GM21526 (cell line): ENCODE measurements around the gene KCNT1.

Experiments
- ATAC-seq: cut with Tn5 transposase; IDR thresholded peaks from one replicate; pipeline ENCODE4 v1.9.1; 2021; ENCODE audit warnings: moderate library complexity; ENCODE audit not compliant: unreplicated experiment, low FRiP score

Gene KCNT1

DNA sequence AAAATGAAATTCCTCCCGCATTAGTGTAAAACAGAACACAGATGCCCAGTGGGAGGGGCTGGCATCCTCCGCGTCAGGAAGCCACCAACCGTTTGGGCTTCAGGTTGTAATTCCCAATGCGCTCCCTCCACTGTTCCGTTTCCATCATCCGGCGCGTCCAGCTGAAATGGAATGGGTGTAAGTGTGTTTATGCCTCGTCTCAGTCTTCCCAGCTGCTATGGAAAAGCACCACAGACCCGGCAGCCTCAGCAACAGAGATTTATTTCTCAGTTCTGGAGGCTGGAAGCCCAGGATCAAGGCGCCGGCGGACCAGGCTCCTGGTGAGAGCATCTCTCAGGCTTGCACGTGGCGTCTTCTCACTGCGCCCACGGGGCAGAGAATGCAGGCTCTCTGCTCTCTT is 20.4 kb downstream of the KCNT1 start:
- ATAC-seq, result no peak

DNA sequence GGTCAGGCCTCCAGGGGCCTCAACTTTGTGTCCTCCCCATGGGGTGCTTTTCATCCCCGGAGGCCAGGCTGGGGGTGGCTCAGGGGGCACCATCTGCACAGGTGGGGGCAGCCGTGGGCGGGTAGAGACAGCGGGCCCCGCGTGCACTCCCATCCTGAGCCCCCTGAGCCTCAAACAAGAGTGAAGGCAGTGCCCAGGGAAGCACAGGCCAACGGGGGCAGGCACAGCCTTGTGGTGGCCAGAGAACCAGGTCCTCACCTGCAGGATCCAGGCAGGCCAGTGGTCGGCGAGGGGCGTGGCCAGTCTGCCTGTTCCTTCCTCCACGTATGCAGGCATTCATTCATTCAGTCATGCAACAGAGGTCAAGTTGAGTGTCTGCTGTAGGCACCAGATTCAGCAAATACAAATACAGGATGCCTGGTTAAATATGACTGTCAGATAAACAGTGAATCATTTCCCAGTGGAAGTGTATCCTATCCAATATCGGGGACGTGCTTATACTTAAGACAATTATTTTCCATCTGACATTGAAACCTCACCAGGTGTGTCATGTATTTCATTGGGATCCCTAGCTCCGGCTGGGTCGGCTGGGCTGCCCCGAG is 22.3 kb downstream of the KCNT1 start:
- ATAC-seq, result no peak

DNA sequence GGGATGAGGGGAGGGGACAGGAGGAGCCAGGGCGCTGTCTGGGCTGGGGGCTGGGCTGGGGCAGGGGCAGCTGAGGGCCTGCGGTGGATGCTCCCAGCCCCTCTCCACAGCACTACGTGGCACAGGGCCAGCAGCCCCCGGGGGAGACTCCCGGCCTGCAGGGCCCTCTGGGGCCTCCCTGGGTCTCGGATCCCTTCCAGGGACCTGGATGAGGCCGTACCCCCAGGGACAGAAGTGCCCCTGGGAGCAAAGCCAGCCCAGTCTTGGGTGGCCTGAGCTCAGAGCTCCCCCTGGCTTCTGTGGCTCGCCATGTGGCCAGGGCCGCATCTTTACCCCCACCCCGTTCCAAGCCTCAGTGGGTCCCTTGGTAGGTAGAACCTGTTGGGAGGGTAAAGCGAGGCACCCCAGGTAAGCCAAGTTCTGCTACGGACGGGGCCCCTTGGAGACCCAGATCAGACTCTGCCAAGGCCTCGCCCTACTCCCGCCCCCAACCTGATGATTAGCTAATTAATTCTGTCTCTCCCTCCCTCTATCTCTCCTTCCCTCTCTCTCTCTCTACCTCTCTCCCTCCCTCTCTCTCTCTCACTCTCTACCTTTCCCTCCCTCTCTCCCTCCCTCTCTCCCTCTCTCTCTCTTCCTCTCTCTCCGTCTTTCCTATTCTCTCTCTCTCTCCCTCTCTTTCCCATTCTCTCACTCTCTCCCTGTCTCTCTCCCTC is 24.3 kb downstream of the KCNT1 start:
- ATAC-seq, result no peak

DNA sequence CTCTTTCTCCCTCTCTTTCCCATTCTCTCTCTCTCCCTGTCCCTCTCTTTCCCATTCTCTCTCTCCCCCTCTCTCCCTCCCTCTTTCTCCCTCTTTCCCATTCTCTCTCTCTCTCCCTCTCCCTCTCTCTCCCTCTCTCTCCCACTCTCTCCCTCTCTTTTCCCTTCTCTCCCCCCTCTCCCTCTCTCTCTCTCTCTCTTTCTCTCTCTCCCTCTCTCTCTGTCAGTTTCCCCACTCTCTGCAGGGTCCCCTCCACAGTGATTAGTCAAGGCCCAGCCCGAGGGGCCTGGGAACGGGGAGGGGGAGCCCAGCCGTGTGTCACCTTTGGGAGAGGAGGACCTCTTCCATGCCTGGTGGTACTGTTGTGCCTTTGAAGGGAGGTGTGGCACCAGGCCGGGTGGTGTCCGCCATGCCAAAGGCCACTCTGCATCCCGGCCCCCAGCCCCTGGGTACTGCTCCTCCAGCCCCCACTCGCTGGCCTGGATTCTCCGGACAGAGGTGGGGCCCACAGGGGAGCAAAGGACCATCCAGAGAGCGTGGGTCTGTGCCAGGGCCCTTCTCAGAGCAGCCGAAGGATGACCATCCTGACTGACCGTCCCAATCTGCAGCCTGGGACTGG is 25.4 kb downstream of the KCNT1 start:
- no peak for ATAC-seq

DNA sequence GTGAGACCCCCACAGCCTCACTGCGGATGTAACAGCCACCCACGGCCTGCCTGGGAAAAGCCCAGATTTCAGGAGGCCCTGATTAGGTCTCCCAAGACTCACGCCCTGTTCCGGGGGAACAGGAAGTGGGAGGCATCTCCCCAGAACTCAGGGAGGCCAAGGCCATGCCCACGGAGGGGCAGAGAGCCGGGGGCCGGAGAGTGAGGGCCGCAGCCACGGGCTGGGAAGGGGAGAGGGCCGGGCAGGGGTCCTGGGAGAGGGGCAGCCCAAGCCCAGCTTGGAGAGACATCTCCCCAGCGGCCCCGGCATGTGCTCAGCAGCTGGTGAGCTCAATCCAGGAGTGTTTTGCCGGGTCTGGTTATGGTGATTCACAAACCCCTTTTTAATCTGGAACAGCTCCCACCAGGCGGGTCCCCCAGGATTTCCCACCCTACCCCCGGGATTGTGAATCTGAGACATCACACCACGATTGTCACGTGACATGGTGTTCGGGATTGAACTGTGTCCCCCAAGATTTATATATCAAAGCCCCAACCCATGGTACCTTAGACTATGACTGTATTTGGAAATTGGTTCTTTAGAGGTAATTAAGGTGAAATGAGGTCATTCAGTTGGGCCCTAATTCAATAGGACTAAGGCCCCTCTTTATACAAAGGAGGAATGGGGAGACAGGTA is 26.6 kb downstream of the KCNT1 start:
- no peak for ATAC-seq

DNA sequence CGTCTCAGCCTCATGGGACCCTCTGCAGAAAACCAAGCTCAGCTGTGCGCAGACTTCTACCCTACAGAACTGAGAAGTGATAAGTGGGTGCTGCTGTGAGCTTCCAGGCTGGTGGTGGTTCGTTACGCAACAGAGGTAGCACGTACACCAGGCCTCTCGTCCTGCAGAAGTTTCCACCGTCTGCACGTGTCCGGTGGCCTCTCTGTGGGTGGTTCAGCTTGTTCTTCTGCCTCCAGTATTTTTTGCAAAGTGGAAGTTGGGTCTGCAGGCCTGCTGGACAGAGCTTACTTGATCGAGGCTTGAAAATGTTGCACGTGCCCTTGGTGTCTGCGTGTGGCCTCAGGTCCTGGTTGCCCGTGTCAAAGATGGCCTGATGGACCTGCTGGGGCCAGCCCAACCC is 27.5 kb downstream of the KCNT1 start:
- no peak for ATAC-seq

DNA sequence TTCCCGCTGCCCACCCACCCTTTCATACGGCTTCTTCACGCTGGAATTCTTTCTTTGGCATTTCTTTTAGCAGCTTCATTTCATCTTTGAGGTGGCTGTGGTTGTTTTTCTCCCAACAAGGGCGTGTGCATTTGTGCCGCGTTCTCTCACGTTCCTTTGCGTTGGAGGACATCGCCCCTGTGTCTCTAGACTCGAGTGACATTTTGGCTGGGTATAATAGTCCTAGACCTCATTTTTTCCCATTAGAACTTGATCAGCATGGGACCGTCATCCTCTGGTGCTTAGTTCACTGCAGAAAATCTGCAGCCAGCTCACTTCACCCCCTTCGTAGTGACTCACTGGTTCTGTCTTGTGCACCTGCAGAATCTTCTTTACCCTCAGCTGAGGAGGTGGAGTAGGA is 29.5 kb downstream of the KCNT1 start:
- ATAC-seq, result no peak

DNA sequence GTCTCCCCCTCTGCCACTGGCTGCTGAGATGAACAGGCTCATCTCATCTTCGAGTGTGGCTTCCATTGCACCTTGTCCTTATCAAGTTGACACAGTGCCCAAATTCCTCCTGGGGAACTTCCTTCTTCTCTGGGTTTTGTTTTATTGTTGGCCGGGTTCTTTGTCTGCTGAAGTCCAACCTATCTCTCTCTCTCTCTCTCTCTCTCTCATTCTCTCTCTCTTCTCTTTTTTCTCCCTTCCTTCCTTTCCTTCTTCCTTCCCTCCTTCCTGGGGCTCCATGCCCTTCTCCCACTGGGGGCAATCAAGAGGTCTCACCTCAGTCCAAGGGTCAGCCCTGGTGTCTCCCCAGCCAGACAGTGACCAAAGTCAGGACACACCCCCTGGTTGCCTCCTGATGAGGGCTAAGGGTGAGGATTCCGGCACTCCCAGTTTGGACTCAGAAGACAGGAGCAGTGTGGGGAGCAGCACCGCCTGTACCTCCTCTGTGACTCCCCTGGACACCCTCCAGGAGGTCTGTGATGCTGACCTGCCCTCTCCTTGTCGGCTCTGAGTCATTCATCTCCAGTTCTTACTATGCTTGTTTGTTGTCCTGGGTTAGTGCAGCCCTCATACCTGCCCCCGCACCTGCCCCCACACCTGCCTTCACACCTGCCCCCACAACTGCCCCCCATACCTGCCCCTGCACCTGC is 30.7 kb downstream of the KCNT1 start:
- no peak for ATAC-seq

DNA sequence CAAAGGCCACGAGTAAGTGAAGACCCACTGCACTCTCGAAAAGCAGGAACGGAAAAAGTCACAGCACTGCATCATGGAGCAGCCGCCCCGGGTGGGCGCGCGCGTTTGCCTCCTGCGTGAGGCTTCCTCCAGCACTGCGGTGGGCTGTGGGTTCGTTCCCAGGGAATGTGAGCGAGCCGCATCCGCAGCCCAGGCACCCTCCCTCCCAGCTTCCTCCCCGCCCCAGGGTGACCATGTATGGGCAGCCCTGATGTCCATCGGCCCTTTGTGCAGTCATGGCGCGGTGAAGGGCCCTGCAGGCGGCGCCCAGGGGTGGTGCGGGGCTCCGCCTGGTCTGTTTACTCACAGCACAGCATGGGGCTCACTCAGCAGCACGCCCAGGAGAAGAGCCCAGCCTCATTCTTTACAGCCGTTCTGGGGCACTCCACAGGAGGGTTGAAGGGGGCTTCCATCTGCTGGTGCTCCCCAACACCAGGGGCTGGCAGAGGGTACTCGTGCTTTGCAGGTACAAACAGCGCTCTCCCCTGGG is 32.7 kb downstream of the KCNT1 start:
- no peak for ATAC-seq

DNA sequence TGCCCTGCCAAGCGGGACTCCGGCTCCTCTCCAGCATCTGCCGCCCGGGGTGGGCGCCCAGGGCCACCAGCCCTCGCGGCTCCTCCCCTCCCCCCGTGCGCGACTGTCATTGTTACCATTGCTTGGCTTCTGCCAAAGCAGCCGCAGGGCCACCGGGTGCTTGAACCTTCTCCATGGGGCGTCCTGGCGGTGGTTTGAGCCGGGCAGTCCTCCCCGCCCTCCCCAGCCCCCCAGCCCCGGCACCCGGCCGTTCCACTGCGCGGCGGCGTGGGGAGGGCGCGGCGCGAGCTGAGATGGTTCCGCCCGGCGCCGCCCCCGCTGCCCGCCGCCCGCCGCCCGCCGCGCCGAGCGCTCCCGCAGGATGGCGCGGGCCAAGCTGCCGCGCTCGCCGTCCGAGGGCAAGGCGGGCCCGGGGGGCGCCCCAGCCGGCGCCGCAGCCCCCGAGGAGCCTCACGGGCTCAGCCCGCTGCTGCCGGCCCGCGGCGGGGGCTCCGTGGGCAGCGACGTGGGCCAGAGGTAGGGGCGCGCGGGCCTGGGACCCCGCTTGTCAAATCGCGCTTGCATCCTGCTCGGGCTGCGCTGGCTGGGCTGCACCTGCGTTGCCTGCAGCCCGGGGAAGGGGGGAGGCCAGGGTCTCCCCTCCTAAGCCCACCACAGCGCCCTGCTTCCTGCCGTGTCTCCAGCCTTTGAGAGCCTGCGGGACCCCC is 34.4 kb downstream of the KCNT1 start:
- no peak for ATAC-seq

DNA sequence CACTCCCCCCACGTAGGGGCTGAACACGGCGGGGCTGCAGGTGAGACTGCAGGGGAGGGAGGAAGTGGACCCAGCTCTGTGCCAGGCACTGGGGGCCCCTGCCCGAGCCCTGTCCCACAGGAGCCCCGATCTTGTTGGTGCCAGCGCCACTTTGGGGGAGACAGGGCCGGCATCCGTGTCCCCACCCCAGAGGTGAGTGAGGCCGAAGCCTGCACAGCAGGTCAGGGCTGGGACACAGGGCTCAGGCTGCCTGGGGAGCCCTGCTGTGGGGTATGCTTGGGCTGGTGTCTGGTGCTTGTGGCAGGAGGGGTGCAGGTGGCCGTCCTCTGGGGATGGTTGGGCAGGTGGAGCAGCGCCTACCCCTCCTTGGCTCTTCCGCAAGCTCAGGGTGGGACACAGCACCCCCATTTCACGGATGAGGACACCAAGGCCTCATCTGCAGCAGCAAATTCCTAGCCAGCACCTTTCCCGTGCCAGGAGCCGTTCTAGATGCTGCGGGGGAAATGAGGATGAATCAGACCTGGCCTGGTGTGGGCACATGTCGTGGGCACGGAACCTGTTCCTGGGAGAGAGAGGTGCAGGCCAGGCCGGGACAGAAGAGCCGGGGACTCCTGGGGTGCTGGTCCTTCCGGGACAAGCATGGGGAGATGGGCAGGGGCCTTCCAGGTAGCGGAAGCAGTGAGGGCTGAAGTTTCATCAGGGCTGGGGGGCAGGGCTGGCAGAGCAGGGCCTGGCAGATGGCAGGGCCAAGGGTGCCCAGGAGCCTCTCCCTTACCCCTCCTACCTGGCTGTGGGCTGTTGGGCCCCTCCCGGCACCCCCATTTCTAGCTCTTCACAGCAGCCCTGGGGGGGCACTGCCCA is 35.2 kb downstream of the KCNT1 start:
- ATAC-seq, result no peak

DNA sequence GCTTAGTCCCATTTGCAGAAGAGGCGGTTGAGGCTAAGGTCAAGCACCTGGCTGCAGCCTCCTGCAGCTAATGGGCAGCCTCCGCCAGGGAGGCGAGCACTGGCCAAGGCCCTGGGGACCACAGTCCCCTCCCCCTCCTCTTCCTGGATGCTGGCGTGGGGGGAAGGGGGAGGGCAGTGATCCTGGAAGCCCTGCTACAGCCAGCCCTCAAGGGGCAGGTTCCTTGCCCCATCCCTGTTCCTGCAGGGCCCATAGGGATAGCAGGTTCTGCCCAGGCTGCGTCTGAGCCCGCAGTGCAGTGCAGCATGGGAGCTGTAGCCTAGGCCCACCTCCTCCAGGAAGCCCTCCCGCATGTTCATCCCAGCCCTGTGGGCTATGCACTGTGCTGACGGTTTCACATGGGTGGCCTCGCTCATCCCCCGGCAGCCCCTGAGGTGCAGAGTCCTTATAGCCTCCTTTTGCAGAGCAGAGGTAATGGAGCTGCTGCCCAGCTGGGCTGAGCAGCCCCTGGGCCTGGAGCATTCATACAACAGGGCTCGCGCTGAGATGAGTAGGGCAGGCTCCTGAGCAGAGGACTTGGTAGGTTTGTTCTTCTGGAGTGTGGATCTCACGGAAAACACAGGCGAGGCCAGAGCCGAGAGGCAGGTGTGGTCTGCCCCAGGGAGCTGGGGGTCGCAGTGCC is 36.0 kb downstream of the KCNT1 start:
- ATAC-seq, result no peak

DNA sequence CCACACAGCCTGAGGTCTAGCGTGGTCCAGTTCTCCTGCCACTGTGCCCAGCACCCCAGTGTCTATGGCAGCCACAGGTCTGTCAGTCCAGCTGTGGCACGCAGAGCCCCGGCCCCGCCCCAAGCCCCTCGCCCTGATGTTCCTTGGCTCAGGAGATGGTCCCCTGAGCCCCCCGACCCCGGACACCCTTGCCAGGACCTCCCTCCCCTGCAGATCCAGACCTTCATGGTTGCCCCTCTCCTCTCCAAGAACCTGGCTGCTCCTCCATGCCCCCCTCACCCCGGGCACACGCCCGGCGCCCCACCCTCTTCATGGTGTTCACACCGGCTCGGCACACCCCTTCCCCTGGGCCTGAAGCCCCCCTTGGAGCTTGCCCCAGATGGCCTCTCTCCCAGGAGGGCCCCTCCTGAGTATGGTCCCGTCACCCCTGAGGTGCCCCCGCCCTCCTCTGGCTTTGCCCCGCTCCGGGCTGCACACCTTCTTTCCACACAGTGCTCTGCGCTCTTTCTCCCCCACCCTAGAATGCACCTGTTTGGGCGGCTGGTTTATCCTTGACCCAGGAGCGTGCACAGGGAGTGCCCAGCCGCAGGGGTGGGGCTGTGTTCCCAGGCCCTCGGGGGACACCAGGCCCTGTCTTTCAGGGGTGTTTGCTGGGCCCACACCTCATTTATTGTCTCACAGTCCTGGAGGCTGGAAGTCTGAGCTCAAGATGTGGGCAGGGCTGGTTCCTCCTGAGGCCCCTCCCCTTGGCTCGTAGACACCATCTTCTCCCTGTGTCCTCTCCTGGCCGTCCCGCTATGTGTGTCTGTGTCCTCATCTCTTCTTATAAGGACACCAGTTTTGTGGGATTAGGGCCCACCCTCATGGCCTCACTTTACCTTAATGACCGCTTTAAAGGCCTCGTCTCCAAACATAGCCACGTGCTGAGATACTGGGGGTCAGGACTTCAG is 37.6 kb downstream of the KCNT1 start:
- ATAC-seq, result no peak

DNA sequence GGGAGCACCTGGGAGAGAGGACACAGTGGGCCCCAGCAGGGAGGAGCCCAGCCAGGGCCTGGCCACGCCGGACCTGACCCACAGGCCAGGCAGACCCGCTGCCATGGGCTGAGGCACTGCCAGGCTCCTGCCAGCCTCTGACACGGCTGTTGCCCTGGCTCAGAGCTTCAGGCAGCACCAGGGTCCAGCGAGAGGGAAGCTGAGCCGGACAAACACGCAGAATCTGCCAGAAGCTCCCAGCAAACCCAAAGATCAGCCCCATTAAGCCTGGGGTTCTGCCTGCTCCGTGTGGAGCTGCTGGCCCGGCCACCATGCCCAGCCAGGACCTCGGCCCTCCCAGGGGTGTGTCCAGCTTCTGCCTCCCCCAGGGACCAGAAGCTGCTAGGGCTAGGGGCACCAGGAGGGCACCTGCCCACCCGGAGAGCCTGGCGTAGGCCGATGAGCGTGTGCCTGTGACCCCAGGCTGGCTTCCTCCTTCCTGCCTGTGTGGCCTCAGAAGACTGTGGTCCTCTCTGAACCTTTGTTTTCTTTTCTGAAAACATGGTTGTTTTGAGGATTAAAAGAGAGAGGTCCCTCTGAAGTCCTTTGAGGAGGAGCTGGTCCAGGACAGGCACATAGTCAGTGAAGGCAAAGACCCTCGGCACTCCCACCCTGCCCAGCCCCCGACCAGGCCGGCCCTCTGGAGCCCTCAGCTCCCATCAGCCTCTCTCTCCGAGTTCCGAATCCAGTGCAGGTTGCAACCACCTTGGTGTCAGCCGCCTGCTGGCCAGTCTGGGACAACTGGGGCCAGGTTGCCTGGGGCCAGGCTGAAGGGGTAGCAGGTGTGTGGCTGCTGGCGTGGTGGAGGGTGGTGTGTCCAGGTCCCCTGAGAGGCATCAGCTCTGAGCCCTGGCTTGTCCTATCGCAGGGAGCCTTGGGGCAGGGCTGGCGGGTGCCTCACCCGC is 39.6 kb downstream of the KCNT1 start:
- ATAC-seq, result no peak

DNA sequence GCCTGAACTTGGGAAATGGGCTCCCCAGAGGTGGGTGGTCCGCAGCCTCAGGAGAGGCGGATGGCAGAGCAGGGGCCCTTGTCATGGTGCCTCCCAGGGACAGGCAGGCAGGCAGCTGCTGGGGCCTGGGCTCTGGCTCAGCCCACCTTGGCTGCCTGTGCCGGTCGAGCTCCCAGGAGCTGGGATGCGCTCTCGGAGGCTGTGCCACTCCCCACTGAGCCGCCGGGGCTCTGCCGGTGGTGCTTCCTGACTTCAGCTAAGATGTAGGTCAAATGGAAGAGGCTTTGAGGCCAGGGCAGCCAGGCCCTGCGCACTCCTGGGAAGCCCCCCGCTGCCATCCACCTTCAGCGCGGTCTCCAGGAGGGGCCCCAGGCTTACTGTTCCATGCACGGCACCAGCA is 41.0 kb downstream of the KCNT1 start:
- ATAC-seq, result no peak

DNA sequence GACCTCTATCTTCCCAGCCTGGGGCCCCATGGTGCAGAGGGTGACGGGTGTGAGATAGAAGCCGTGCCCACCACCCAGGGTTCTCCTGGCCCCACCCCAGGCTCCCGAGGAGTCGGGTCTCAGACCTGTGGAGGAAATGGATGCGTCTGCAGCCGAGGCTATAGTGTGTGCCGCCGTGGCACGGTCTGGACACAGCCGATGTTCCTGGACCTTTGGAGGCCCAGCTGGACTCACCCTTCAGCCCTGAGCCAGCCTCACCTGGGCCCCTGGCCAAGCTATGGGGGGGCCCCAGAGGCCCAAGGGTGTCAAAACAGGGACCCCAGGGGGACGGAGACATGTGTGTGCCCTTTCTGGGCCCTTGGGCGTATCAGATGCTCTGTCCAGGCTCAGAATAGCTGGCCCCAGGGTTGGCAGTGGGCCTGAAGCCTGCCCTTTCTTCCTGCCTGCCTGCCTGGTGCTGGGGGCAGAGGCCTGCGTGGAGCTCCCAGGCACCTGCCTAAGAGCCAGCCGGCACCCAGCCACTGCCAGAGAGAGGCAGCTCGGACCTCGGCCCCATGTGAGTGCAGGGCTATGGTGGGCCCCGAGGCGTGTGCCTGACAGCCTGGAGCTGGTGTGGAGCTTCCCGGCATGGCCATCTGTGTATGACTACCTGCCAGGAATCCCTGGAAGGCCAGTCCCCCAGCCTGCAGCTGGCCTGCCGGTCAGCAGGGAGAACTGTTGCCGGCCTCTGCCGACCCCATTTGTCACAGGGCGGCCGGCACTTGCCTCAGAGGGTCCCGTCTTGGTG is 41.8 kb downstream of the KCNT1 start:
- ATAC-seq, result no peak
